GM18511 (cell line): Measurements from ENCODE around the gene RBM8A.

Source experiments
- ATAC-seq: cut with Tn5 transposase; IDR thresholded peaks from one replicate; pipeline ENCODE4 v1.9.1; 2021; ENCODE audit warnings: mild to moderate bottlenecking, moderate library complexity; ENCODE audit not compliant: unreplicated experiment

RBM8A gene

GRCh38 chr1:145927063-145927886 lies at the start of gene RBM8A:
Gene RBM8A (minus strand): TSS chr1:145927484. CDS start chr1:145927426, 58 bp downstream.
- ATAC-seq = peak; percentile 96

GRCh38 chr1:145977016-145977415 lies 49.7 kb upstream of the RBM8A start:
- no peak for ATAC-seq

- ATAC-seq = no peak
These were observed 47.9 kb upstream of the RBM8A start for GRCh38 chr1:145975216-145975615.

- ATAC-seq = no peak
These were observed 47.4 kb upstream of the RBM8A start for GRCh38 chr1:145974721-145975120.

GRCh38 chr1:145972580-145972979 lies 45.3 kb upstream of the RBM8A start:
- no peak for ATAC-seq

- ATAC-seq = no peak
These were observed 40.0 kb upstream of the RBM8A start for GRCh38 chr1:145967288-145967687.

GRCh38 chr1:145965119-145965744 lies 37.9 kb upstream of the RBM8A start:
- ATAC-seq = no peak

- peak; percentile 94 for ATAC-seq
These were observed 37.2 kb upstream of the RBM8A start, which contains the start of the genes ANKRD34A and POLR3GL for GRCh38 chr1:145964328-145965118. Gene ANKRD34A (minus strand): TSS chr1:145964575. CDS start chr1:145961759, 2,816 bp downstream. Gene POLR3GL (plus strand): TSS chr1:145964690. CDS start chr1:145974866, 10,176 bp downstream.

- ATAC-seq = no peak
These were observed 36.2 kb upstream of the RBM8A start for GRCh38 chr1:145963265-145964019.

- no peak for ATAC-seq
These were observed 35.1 kb upstream of the RBM8A start for GRCh38 chr1:145962157-145963102.

- no peak for ATAC-seq
These were observed 34.3 kb upstream of the RBM8A start for GRCh38 chr1:145961425-145962156.

GRCh38 chr1:145961109-145961424 lies 33.8 kb upstream of the RBM8A start:
- ATAC-seq = no peak

- no peak for ATAC-seq
These were observed 33.3 kb upstream of the RBM8A start for GRCh38 chr1:145960468-145961108.

- no peak for ATAC-seq
These were observed 32.7 kb upstream of the RBM8A start for GRCh38 chr1:145959957-145960467.

- no peak for ATAC-seq
These were observed 32.0 kb upstream of the RBM8A start for GRCh38 chr1:145959333-145959732.

GRCh38 chr1:145958734-145959133 lies 31.4 kb upstream of the RBM8A start:
- ATAC-seq = no peak

- peak; percentile 89 for ATAC-seq
These were observed 30.4 kb upstream of the RBM8A start, which contains the start of gene LIX1L for GRCh38 chr1:145957443-145958319. Gene LIX1L (minus strand): TSS chr1:145958017. CDS start chr1:145957927, 90 bp downstream.
